ENCODE measurements around the gene PADI6. TPM values are rescaled to one million over a fixed set of nuclear protein-coding genes. Genes with fewer than 3 reads are reported as not detected.
A peak's percentile ranks its signal among the peaks of the same experiment; 100 is the strongest.

The PADI6 gene
- total and polyA plus RNA-seq, 2 of the 8 experiments (the other 6 are each of a cell fraction or from before 2014, with no cell fraction given): not detected

- CTCF ChIA-PET (ENCODE audit: partially characterized antibody): interaction anchor here (0.9 to 2.1 kb wide), 5 partner anchors 11 to 236 kb away, joined by 3 to 7 read pairs (median 4); partner anchors contain the start of gene RCC2
- Histone ChIP-seq H3K9me3 (ENCODE audit: insufficient read depth in 2 of 2, low read depth in 1 of 2, low read length in 1 of 2) (no peaks in the 10 kb centered on the region), H4K8ac (ENCODE audit: extremely low read depth, insufficient read depth, low read length) (no peak overlapping the region), H3K4me1 (replicated peaks in 1 of 4; ENCODE audit: control insufficient read depth in 3 of 4, insufficient read depth in 4 of 4, low read length in 3 of 4) (peaks cover 9 to 33% (median 22%) of the 10 kb centered on the region in 4 experiments), H4K20me1 (replicated peaks in 1 of 2; ENCODE audit: control insufficient read depth in 1 of 2, insufficient read depth in 2 of 2, low read length in 2 of 2) (peaks cover 53 to 63% of the 10 kb centered on the region in 2 experiments), H2AK5ac (ENCODE audit: low read depth, low read length) (no peak overlapping the region), H3K14ac (ENCODE audit: insufficient read length) (no peak overlapping the region), H3K4me2 (ENCODE audit: insufficient read depth in 1 of 2, low read depth in 2 of 2, low read length in 2 of 2) (peak overlapping the region in 1 of 2 experiments; percentile 13; a peak in 1 of 4 replicates), H2BK20ac (ENCODE audit: low read length) (no peak overlapping the region), H4K5ac (ENCODE audit: insufficient read length, low read depth, low read length) (no peak overlapping the region), H3K27ac (ENCODE audit: low read depth, low read length) (no peak overlapping the region; the same call in 1 of the 2 replicates), H2BK5ac (ENCODE audit: low read depth, low read length) (no peak overlapping the region), H2BK12ac (ENCODE audit: low read depth, low read length) (no peak overlapping the region), H3K9ac (replicated peaks in 1 of 4; ENCODE audit: extremely low read depth in 1 of 4, low read depth in 3 of 4, low read length in 3 of 4) (0 out of 7 replicates have a peak overlapping the region, but pooled peaks of 1 of the 4 experiments have one; percentile 44), H3K23me2 (ENCODE audit: low read depth, low read length) (peaks cover under 1% of the 10 kb centered on the region; the same call in 1 of the 2 replicates), H3K4me3 (ENCODE audit: extremely low read depth in 1 of 4, insufficient read depth in 2 of 4, low read depth in 3 of 4, low read length in 4 of 4) (no peak overlapping the region), H2BK15ac (ENCODE audit: low read length) (no peak overlapping the region), H3K79me2 (ENCODE audit: control insufficient read depth in 1 of 2, insufficient read depth in 2 of 2, low read length in 2 of 2) (peaks cover 24 to 97% of the 10 kb centered on the region in 2 experiments), H4K91ac (replicated peaks; ENCODE audit: insufficient read length, low read length) (no peak overlapping the region), H3K36me3 (ENCODE audit: control insufficient read depth in 2 of 4, insufficient read depth in 4 of 4, low read length in 3 of 4) (peaks cover 29 to 88% (median 66%) of the 10 kb centered on the region in 4 experiments), H3K56ac (replicated peaks; ENCODE audit: insufficient read length, low read depth, low read length) (no peak overlapping the region), H3K27me3 (replicated peaks in 1 of 4; ENCODE audit: control insufficient read depth in 3 of 4, extremely low read depth in 1 of 4, insufficient read depth in 3 of 4, low read length in 3 of 4) (no peaks in the 10 kb centered on the region), H3K79me1 (ENCODE audit: low read depth, low read length) (peaks cover 8% of the 10 kb centered on the region), H3K4ac (replicated peaks; ENCODE audit: insufficient read length, low read depth, low read length) (no peak overlapping the region), H2AFZ (ENCODE audit: low read length) (no peak overlapping the region), H3K18ac (ENCODE audit: extremely low read depth, low read length) (no peak overlapping the region), H2BK120ac (replicated peaks; ENCODE audit: low read depth, low read length) (no peak overlapping the region), H3K23ac (ENCODE audit: insufficient read length) (no peak overlapping the region)
- POLR2A ChIA-PET (ENCODE audit: partially characterized antibody): interaction anchor here (0.7 to 7.3 kb wide), 17 partner anchors 8 to 154 kb away, joined by 3 to 62 read pairs (median 5); partner anchors contain the start of gene RCC2
- no peak for FAIRE-seq
- 91% methylated on average over 9 of the region's 9 CpGs; no CpG with 5 or more reads in 1 of the 2 experiments for WGBS, 2 experiments (ENCODE audit: extremely low coverage in 1 of 2, insufficient coverage in 1 of 2, insufficient read length in 1 of 2, insufficient replicate concordance in 2 of 2, low coverage in 1 of 2, low lambda C conversion rate in 2 of 2, missing lambda C conversion rate in 1 of 2)
- no peak for DNase-seq (ENCODE audit: low read depth in 1 of 2, low spot score in 2 of 2)
- TF ChIP-seq TEAD4 (IDR thresholded peaks at IDR 0.05; ENCODE audit: low read depth, low read length) (no peak), YY1 (IDR thresholded peaks at IDR 0.05; ENCODE audit: low read depth, low read length) (no peak), CHD2 (IDR thresholded peaks at IDR 0.05; ENCODE audit: low read length) (no peak), CBX8 (IDR thresholded peaks at IDR 0.05; ENCODE audit: borderline replicate concordance, low read depth, low read length) (no peak), FOSL1 (IDR thresholded peaks at IDR 0.05; ENCODE audit: insufficient read depth, low read depth, low read length) (no peak), TAF1 (IDR thresholded peaks at IDR 0.05; ENCODE audit: low read depth, low read length) (no peak), SIN3A (conservative IDR thresholded peaks at IDR 0.05 in 1 of 2, IDR thresholded peaks at IDR 0.05 in 1 of 2; ENCODE audit: low read depth in 1 of 2, low read length in 2 of 2) (no peak), BCL11A (IDR thresholded peaks at IDR 0.05; ENCODE audit: low read depth in 2 of 2, low read length in 2 of 2) (no peak), EGR1 (IDR thresholded peaks at IDR 0.05; ENCODE audit: borderline replicate concordance, low read depth, low read length) (no peak), TCF12 (IDR thresholded peaks at IDR 0.05; ENCODE audit: low read depth, low read length) (no peak), ZNF274 (IDR thresholded peaks at IDR 0.05; ENCODE audit: borderline replicate concordance, extremely low read depth, low read length) (no peak), CHD1 (IDR thresholded peaks at IDR 0.05; ENCODE audit: low read depth, low read length) (no peak), ATF3 (IDR thresholded peaks at IDR 0.05; ENCODE audit: insufficient read depth, low read depth, low read length) (no peak)
- TF ChIP-seq, protein P1, sequence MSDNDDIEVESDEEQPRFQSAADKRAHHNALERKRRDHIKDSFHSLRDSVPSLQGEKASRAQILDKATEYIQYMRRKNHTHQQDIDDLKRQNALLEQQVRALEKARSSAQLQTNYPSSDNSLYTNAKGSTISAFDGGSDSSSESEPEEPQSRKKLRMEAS (IDR thresholded peaks at IDR 0.05): no peak
Observed at GRCh38 chr1:17429183-17429582, 57.2 kb downstream of the PADI6 start.
